NOMO-1 (cell line): ENCODE measurements around the gene APOL6.
A peak's percentile ranks its signal among the peaks of the same experiment; 100 is the strongest.

ENCODE experiments used
- DNase-seq, 2 experiments: peaks; one replicate each; lab custom pipeline; 2025; ENCODE audit not compliant: unreplicated experiment in 2 of 2; lab: John Stamatoyannopoulos, UW

Gene APOL6, protein sequence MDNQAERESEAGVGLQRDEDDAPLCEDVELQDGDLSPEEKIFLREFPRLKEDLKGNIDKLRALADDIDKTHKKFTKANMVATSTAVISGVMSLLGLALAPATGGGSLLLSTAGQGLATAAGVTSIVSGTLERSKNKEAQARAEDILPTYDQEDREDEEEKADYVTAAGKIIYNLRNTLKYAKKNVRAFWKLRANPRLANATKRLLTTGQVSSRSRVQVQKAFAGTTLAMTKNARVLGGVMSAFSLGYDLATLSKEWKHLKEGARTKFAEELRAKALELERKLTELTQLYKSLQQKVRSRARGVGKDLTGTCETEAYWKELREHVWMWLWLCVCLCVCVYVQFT

DNA sequence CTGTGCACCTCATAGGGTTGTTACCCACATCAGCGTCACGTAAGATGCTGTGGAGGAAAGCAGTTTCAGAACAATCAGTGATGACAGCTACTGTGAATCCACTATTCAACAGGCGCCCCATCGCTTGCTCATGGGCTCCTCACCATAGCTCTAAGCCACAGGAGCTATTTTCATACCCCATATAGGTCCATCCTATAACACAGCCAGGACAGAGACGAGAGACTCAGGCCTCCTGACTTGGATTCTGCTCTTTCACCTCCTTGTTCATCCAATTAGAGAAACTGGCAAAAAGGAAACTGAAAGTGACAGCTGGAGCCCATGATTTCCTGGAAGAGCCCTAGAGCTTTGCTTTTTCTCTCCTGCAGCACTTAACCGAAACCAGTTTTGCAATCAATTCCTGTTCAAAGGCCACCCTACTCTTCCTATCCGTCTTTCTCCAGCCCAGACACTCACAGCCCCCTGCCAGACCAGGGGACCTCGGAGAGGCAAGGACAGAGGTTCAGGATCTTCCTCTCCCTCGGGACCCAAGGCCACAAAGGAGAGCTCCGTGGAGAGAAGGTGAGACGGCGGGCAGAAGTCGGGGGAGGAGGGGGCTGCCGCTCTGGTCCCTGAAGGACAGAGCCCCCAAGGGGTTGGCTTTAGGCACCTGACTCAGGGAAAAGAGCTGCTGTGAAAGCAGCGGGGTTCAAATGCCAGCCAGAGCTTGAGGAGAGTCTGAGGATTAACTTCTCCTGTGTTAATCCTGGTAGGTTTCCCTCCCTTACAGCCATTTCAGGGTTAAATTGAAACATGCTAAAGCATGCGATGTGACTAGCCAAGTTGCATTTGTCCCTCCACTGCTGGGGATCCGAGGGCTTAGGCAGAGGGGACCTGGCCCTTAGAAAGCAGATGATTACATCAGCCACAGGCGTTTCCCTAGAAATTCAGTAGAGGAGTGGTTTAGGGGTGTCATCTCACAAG, at the start of gene APOL6:
Gene APOL6, plus strand, starts transcription at position 381 of the 960 bp plus-strand sequence. CDS start 7,980 bp downstream, outside the sequence.
- peak; percentile 82 to 88 for DNase-seq

DNA sequence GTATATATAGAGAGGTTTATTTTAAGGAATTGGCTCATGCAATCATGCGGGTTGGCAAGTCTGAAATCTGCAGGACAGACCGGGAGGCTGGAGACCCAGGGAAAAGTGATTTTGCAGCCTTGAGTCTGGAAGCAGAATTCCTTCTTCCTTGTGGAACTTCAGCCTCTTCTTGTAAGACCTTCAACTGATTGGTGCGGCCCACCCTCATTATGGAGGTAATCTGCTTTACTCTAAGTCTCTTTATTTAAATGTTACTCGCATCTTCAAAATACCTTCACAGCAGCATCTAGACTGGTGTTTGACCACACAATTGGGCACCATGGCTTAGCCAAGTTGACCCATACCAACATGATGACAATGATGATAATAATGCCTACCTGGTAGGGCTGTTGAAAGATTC, 48.9 kb upstream of the APOL6 start:
- no peak for DNase-seq

DNA sequence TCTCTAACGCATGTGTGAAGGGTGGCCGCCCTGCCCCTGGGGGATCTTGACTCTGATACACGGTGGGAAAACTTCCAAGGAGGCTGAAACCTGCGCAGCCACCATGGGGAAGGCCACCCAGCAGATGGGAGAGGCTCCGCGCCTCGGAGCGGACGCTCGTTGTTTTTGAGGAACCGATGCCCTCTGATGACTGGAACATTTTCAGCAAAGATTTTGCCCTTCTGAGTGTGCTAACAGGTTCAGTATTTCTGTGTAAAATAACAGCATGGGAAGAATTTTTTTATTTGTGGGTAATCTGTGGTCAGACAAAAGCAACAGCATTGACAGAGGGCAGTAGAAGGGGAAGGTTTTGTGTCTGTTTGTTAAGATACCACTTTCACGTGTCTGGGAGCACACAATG, 47.8 kb upstream of the APOL6 start:
- DNase-seq: peak; percentile 40 to 66

DNA sequence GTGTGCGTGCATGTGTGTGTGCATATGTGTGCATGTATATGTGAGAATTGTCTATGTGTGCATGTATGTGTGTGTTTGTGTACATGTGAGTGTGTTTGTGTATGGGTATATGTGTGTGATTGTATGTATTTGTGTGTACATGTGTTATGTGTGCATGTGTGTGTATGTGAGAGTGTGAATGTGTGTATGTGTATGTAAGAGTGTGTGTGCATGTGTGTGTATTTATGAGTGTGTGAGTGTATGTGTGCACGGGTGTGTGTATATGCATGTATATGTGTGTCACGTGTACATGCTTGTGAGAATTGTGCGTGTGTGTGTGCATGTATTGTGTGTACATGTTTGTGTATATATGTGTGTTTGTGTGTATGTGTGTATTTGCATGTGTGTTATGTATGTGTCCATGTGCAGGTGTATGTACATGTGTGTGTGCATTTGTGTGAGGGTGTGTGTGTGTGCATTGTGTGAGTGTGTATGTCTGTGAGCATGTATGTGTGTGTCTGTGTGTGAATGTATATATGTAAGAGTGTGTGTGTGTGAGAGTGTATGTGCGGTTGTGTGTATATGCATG, 47.1 kb upstream of the APOL6 start:
- no peak for DNase-seq

DNA sequence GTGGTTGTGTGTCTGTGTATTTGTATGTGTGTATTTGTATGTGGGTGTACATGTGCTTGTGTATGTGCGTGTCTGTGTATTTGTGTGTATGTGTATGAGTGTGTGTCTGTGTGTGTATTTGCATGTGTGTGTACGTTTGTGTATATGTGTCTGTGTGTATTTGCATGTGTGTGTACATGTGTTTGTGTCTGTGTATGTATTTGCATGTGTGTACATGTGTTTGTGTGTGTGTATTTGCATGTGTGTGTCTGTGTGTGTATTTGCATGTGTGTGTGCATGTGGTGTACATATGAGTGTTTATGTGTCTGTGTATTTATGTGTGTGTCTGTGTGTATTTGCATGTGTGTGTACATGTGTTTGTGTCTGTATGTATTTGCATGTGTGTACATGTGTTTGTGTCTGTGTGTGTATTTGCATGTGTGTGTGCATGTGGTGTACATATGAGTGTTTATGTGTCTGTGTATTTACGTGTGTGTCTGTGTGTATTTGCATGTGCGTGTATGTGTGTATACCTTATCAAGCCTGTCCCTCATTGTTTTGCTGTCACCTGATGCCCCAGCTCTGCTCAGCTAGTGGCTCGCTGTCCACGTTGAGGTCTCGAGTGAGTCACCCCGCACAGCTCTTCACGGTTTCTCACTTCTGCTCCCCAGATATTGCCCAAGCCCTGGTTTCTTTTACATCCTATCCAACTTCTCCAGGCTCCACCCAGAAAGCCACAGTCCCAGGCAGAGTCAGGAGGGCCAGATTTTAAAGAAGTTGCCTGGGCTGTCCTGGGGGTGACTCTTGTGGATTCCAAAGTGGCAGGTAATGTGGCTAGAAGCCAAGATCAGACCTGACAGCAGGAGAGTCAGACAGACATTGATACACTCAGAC, 46.3 kb upstream of the APOL6 start:
- peak; percentile 88 to 98 for DNase-seq

DNA sequence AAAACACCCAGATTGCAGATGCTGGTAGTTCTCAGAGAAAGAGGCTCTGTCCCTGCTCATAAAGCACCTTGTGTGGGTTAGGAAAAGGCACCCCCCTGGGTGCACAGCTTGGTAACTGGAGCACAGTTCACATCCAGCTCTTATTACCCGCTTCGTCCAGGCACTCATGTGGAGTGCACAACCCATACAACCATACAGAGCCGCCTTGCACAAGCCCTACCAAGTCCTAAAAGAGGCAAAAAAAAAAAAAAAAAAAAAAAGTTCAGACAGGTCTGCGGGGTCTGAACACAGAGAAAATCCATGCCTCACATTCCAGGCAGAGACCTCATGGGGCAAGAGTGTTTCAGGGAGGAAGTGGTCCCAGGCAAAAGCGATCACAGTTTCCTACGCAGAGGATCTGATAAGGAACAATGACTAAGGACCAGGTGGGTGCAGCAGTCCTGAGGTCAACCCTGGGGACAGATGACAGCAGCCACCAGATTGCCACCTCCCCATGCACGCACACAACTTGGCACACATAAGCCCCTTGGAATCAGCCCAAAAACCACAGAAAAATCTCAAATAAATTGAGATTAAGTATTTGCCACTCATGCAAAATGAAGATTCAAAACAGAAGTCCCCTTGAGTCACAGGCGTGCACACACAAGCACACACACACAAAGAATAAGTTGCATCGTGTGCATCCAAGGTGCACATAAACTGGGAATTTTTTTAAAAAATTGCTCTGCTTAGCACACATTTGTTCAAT, 43.5 kb upstream of the APOL6 start:
- peak in 1 of 2 experiments; percentile 35 for DNase-seq

DNA sequence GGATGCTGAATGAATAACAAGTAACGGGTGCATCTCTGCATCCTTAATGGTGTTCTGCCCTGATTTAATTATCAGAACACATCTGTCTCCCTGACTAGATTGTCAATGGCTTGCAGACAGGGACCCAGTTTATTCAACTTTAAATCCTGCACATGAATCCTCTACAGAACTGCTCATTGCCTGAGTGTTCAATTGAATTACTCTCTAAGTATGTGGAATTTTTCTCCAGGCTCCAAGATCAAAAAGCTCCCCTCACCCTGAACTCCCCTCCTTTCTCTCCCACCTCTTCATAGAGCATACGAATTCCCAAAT, 42.9 kb upstream of the APOL6 start:
- no peak for DNase-seq

DNA sequence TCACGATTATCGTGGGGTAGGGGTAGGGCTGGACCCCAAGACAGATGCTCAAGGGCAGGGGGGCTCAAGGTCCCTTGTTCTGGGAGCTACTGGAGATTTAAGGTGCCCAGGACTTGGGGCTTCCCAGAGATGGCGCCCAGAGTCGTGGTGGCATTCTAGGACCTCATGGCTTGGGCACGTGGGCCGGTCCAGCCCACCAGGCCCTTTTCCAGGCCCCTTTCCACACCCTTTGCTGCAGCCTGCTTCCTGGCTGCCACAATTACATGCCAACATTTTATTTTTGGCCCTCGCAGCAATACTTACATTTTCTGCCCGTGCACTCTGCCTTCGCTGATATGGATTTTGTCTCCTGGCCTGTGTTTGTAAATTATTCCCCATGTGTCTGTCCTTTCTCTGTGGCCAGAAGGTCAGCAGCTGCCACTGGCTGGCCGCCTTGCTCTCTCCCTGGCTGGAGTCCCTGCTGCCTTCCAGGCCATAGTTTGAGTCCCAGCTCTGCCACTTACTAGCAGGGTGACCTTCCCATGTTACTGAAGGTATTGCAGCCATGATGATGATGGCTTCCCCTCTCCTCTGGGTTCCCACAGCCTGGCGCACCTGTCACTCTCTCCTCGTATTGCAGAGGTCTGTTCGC, 42.3 kb upstream of the APOL6 start:
- no peak for DNase-seq

DNA sequence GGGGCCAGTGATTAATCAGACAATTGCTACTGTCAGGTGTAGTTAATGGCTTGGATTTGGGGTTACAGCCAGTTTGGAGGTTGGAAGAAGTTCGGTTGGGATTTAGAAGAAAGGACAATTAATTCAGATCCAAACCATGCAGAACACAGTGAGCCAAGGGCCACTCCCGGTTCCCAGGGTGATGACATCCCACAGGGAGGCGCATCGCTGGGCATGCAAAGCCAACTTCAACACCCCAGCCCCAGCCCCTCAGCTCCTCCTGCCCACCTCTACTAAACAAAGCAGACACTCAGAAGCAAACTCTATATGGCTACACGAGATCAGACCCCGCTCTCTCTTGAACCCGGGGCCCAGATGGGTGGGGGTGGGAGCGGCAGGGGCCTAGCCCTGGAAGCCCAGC, 41.3 kb upstream of the APOL6 start:
- no peak for DNase-seq

DNA sequence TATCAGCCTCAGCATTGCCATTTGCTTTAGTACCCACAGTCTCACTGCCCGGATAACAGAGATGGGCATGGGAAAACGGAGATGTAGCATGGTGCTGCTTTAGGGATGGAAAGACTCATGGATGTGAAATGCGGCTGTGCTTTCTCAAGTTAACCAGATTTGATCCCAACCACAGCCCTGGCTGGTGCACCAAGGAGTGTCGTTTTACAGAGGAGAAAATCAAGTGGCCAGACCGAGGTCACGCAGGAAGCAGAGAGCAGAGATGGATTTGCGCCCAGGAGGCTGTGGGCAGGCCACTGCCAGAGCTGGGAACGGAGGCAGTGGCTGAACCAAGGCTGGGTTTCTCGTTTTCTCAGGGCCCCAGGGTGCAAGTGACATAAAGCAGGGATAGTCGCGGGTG, 40.2 kb upstream of the APOL6 start:
- no peak for DNase-seq

DNA sequence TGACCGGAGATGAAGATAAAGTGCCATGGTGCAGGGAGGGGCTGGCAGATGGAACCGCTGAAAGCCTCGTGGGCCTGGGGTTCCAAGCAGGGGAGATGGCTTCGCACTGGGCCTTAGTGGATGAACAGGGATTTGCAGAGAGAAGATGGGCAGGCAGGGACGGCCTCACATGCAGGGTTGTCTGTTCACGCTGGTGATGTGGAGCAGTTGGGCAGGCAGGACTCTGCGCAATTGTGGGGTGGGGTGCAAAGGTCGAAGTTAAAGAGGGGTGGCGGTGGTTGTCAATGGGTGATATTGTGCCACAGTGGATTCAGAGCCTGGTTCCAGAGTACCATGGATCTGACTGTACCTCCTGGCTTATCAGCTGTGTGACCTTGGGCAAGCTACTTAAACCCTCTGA, 39.0 kb upstream of the APOL6 start:
- DNase-seq: no peak

DNA sequence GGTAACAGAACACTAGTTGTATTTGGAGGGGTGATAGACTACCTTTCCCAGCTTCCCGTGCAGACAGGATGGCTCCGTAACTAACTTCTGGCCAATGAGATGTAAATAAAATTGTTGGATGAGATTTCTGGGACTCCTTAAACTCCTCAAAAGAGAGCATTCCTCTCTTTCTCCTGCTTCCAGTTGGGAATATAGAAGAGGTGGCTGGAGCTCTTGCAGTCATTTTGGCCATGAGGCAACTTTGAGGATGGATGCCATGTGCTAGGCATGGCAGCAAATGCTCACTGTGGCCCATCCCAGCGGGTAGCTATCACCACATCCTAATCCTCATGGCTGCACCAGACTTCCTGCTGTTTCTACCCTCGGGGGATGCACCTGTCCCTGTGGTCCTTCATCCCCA, 38.5 kb upstream of the APOL6 start:
- no peak for DNase-seq

DNA sequence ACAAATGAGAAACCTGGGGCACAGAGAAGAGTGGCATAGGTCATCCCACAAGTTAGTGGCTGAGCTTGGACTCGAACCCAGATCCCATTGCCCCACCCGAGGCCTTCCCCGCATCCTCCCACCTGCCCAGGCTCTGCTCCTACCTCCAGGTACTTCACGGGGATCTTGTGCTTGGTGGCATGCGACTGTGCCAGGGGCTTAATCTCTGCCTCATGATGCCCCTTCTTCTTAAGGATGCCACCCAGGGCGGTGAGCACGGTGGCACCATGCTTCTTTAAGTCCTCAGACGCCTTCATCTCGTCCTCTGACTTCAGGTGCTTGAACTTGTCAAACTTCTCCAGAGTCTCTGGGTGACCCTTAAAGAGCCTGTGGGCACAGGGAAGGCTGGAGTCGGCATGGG, 37.5 kb upstream of the APOL6 start:
- no peak for DNase-seq

DNA sequence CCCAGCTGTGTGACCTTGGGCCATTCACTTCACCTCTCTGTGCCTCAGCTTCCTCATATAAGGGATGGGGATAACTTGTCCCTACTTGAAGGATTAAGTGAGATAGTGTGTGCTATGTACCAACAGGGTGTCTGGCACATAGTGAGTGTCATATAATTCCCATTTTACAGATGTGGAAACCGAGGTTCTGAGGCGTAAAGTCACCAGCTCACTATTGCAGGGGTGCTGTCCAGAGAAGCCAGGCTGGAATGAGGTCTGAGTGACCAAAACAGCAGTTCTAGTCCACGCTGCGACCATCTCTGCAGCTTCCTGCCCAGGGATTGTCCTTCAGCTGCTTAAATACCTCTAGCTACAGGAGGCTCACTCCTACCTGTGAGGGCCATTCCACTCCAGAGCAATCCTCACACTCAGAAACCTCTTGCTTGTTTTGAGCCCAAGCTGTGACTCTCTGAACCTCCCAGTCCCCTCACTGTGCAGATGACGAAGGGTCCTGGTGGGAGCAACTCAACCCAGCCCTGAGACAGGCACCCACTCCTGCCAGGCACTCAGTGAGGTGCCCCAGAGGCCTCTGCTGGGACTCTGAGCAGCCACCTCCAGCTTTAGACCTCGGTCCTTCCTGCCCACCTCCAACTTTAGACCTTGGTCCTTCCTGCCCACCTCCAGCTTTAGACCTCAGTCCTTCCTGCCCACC, 36.9 kb upstream of the APOL6 start:
- DNase-seq: no peak

DNA sequence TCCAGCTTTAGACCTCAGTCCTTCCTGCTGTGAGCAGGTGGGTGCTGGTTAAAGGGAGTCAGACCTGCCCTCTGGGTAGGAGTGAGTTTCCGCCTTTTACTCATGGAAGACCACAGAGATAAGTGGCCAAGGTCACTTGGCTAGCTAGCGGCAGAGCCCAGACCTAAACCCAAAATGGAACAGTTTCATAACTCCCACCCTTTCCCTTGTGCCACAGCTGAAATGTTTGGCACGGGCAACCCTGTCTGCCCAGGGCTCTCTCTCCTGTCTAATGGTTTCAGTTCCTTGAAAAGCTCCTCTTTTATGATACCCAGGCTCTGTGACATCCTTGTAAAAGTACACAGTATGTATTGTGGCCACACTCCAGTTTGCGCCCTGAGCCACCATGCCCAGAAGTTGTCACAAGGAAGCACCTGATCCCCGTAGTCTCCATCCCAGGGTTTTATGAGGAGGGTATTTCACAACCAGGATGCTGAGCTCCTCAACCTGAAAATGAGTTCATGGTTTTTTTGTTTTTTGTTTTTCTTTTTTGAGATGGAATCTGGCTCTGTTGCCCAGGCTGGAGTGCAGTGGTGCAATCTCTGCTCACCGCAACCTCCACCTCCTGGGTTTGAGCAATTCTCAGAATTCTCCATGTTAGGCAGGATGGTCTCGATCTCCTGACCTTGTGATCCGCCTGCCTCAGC, 36.2 kb upstream of the APOL6 start:
- DNase-seq: peak; percentile 60 to 89

DNA sequence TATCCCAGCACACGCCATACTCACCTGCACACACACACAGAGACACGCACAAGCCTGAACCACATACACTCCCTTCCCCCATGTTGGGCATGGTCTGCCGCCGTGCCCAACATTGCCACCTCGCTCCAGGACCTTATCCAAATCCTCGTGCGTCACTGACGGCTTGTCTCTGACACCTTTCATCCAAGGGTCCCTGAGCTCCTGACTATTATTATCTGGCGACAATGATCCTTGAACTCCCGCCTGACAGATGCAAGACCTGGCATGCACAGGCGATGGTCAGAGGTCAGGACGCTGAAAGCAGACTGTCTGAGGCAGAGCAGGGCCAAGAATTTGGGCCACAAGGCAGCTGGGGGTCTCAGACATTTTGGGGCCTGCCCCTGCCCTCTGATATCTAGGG, 35.3 kb upstream of the APOL6 start:
- DNase-seq: no peak

DNA sequence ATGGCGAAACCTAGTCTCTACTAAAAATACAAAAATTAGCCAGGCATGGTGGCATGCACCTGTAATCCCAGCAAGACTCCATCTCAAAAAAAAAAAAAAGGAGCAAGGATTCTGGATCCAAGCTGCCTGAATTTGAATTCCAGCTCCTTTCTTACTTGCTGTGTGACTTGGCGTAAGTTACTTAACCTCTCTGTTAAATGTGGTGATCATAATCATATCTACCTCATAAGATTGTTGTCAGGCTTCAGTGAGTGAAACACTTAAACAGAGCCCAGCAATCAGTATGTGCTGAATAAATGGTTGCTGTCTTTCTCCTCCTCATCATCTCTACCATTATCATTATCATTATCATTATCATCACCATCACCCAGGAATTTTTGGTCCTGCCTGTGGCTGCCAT, 33.8 kb upstream of the APOL6 start:
- no peak for DNase-seq

DNA sequence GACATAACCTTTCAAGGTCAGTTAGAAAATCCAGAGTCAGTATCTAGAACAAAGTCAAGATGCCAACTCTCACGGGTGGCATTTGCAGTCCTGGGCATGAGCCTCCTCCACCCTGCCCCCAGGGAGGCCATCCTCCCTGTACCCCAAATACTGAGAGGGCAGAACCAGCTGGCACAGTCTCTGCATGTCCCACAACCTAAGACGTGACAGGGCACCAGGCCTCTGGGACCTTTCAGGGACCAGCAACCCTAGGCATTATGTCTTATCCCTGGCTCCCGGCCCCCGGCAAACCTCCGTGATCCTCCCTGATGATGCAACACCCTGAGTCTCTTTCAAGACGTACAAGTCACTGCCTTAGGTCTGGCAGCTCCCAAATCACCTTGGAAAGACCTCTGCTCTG, 33.1 kb upstream of the APOL6 start:
- DNase-seq: no peak
